AG08395 (cell line): ENCODE measurements around the gene TLE3.
A peak's percentile ranks its signal among the peaks of the same experiment; 100 is the strongest.

ENCODE experiments used
- DNase-seq: peaks from one replicate; pipeline ENCODE4 v3.0.0; 2012; ENCODE audit warnings: mixed read lengths, low spot score

Gene TLE3

DNA sequence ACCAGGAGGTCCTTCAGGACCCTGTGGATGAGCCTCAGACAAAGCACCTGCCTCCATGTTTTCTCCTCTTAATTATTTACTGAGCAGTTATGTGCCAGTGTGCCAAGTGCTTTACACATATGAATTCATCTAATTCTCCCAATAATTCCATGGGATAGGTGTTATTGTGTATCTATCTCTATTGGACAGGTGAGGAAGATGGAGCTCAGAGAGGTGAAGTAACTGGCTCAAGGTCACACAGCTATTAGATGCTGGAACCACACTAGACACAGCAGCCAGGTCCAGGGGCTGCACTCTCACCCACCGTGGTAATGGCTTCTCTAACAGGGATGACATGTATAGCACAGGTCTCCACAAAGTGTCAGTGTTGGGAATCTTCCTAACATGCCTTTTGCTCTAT is 70.2 kb downstream of the TLE3 start:
- DNase-seq = no peak

DNA sequence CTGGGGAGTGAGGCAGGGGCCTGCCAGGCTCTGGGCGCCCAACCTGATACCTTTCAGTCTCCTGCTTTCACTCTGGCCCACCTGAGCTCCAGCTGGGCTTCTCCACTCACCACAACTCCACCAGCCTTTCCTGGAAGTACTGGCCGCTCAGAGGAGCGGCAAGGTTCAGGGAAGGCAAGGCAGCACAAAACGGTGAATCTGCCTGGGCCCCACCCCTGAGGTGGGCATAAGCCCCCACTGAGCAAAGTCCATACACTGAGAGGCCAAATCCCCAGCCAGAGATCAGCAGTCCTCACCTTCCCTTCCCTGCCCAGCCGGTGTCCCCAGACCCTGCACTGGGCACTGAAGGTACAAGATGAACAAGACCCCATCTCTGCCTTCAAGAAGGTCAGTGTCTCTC is 70.7 kb downstream of the TLE3 start:
- no peak for DNase-seq

DNA sequence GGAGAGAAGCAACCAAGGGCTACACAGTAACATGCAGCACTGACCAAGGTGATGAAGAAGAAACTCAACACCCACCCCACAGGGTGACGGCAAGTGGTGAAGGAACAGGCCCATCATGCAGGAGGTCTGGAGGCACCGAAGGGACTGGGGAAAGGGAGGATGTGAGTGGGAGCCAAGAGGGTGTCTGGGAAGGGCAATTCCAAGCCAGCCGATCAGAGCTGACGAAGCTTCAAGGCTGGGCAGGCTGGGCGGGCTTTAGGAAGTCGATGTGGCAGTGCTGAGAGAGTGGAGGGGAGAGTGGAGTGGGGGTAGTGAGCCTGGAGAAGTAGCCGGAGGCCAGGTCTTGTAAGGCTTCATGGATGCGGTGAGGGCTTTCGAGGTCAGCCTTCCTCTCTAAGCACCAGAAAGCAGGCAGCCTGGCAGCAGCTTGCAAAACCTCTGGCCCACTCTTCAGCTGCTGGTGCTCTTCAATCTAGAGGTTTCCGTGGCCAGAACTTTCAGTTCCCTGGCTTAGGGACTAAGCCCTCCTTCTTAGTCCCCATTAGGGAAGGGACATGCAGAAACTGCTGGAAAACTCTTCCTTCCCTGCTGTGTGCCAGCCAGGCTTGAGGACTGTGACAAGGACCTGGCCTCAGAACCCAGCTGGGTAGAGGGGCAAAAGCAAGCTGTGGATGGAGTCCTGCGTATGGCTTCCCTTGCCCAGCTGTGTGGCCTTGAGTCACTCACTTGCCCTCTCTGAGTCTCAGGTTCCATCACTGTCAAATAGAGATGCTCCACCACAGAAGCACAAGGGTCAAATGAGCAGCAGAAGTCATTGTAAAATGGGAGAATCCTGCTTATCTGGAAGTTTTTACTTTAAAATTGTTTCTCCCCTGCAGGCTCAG is 72.1 kb downstream of the TLE3 start:
- DNase-seq = peak; percentile 12

- DNase-seq = no peak
These were observed 73.2 kb downstream of the TLE3 start for GRCh38 chr15:70024521-70024920.

- DNase-seq = peak; percentile 69
These were observed 73.8 kb downstream of the TLE3 start for GRCh38 chr15:70023769-70024491.

- peak; percentile 87 for DNase-seq
These were observed 74.5 kb downstream of the TLE3 start for GRCh38 chr15:70023064-70023768.

DNA sequence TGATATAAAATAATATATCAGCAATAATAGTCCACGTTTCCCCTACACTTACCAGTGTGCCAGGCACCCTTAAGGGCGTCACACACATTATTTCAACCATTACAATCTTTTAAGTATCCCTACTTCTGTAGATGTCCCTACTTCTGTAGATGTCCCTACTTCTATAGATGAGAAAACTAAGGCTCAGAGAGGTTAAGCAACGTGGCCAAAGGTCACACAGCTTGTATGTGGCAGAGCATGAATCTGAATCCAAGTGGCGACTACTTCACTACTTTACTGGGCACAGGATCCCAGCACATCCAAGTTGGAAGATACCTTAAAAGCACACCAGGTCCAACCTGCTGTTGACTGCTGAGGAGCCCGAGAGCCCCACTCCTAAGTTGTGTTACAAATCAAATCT is 77.5 kb downstream of the TLE3 start:
- DNase-seq = no peak

GRCh38 chr15:70018646-70019600 is 78.8 kb downstream of the TLE3 start:
- no peak for DNase-seq

GRCh38 chr15:70017801-70018200 is 79.9 kb downstream of the TLE3 start:
- no peak for DNase-seq

DNA sequence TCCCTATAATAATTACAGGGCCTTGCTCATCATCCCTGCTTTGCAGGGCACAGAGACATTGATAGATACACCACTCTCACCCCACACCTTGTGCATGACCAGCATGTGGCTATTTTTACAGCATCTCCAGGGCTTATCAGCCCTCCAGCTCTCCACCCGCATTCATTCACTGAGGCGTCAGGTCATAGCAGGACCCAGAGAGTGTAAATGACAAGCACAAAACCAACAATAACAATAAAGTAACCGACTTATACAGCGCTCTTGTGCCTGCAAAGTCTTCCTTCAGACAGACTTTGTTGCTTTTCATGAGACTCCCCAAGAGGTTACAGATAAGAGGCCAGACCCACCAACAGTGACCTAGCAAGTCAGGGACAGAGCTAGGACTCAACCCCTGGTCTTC is 80.7 kb downstream of the TLE3 start:
- no peak for DNase-seq

GRCh38 chr15:70016511-70016994 is 81.2 kb downstream of the TLE3 start:
- no peak for DNase-seq

- DNase-seq = no peak
These were observed 82.7 kb downstream of the TLE3 start for GRCh38 chr15:70014860-70015490.

DNA sequence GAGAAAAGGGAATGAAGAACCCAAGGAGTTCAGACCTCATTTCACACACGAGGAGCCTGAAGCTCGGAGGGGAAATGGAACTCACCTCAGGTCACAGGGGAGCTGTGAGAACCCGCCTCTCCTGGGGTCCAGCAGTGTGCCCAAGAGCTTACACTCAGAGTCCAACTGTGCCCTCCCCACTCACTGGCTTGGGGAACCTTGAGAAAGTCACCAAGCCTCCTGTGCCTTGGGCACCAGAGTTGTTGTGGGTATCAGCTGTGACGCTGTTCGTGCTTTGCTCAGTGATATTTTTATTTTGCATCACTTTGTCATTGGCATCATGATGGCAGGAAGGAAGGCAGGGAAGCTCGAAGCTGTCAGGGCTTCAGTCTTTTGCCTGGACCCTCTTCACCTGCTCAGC is 83.4 kb downstream of the TLE3 start:
- DNase-seq = no peak

GRCh38 chr15:70013656-70014313 is 83.9 kb downstream of the TLE3 start:
- no peak for DNase-seq

GRCh38 chr15:70012895-70013294 is 84.8 kb downstream of the TLE3 start:
- DNase-seq = no peak

GRCh38 chr15:70008697-70009290 is 88.9 kb downstream of the TLE3 start:
- DNase-seq = no peak

DNA sequence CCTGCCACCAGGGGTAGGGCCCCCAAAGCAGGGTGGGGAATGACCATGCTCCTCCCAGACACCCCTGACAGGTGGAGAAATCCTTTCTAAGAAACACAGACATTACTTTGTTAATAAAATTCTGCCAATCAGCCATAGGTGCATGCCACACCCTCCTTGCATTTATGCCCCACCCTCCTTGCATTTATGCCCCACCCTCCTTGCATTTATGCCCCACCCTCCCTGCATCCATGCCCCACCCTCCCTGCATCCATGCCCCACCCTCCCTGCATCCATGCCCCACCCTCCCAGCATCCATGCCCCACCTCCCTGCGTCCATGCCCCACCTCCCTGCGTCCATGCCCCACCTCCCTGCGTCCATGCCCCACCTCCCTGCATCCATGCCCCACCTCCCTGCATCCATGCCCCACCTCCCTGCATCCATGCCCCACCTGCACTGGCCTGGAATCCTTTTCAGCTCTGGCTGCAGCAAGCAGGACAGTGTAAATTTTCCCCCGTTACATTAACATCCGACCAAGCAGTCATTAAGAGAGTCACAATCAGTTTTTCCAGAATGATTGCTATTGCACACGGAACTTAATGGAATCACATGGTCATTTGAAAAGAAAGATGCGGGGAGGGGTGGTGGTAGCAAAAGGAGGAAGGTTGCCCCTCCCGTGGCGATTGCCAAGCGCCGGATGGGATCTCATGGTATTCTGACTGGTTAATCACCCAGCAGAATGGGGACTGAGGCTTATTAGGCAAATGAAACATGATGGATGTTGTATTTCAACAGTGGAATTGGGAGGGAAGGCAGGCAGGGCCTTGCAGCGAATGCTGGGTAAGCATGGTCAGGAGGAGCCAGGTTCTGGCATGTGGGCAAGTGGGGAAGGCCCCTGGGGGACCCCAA is 91.2 kb downstream of the TLE3 start:
- no peak for DNase-seq

DNA sequence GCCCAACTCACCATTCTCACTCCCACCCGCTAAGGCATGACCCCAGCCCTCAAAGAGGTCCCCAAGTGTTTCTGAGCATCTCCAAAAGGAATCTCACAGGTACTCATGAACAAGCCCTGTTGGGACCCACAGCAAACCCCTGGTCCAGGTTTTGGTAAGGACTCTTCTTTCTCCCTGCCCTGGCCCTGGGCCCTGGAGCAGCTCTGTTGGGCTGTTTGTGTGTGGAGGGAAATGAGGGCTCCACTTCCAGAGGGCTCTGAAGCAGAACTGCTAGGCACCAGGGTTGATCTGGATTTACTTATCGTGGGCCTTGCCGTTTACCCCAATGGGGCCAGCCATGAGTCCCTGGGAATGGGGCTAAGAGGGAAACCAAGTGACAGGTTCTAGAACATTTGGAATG is 92.9 kb downstream of the TLE3 start:
- no peak for DNase-seq

DNA sequence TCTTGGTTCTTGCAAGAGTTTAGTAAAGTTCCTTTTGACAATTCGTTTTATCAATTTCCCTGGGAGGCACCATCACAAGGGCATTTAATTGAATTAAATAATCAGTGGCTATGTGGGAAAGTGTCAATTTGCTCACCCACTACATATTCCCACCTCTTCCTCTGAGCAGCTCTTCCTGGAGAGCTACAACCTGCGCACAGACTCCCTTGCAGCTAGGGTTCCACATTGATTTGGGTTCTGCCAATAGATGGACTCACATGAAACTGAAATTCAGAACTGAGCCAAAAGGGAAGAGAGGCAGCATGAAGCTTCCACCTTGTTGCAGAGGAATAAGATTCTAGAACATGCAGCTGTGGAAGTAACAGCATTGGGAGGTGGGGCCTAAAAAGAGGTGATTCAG is 94.8 kb downstream of the TLE3 start:
- no peak for DNase-seq
